Measurements from ENCODE around the gene SMAGP. TPM values are rescaled to one million over a fixed set of nuclear protein-coding genes. Genes with fewer than 3 reads are reported as not detected.
"Not testable (repeated sequence)": the region's sequence is repeated elsewhere in the genome, so short reads cannot be mapped to it uniquely, and the experiment has no call there.

Gene SMAGP
- total RNA-seq, 2 experiments from 2014 or later, result 0.96 to 1.4 TPM

GRCh38 chr12:51238037-51238509 is 32.1 kb downstream of the SMAGP start:
- ChIA-PET CTCF (interaction anchor here (1.1 to 2.9 kb wide), 7 partner anchors 15 to 113 kb away, joined by 3 to 11 read pairs (median 7); partner anchors contain the start of gene POU6F1), POLR2A (interaction anchor here (1.0 to 4.2 kb wide), 10 partner anchors 9 to 219 kb away, joined by 3 to 24 read pairs (median 5); partner anchors contain the start of genes CSRNP2 and POU6F1)
- TF ChIP-seq, protein P1, sequence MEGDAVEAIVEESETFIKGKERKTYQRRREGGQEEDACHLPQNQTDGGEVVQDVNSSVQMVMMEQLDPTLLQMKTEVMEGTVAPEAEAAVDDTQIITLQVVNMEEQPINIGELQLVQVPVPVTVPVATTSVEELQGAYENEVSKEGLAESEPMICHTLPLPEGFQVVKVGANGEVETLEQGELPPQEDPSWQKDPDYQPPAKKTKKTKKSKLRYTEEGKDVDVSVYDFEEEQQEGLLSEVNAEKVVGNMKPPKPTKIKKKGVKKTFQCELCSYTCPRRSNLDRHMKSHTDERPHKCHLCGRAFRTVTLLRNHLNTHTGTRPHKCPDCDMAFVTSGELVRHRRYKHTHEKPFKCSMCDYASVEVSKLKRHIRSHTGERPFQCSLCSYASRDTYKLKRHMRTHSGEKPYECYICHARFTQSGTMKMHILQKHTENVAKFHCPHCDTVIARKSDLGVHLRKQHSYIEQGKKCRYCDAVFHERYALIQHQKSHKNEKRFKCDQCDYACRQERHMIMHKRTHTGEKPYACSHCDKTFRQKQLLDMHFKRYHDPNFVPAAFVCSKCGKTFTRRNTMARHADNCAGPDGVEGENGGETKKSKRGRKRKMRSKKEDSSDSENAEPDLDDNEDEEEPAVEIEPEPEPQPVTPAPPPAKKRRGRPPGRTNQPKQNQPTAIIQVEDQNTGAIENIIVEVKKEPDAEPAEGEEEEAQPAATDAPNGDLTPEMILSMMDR (IDR thresholded peaks at IDR 0.05), result no peak
- H3K4me3 Mint-ChIP-seq, result peak overlapping the region; percentile 95
- no peaks in the 10 kb centered on the region for H3K27me3 Mint-ChIP-seq
- ATAC-seq, result peak; percentile 14
- H3K9me3 Mint-ChIP-seq, result no peaks in the 10 kb centered on the region
- intact Hi-C loops (cut with micrococcal nuclease), result no loop called here
- DNase-seq, result no peak
- H3K27ac Mint-ChIP-seq, result peak overlapping the region; percentile 100
- peaks cover 29% of the 10 kb centered on the region for H3K4me1 Mint-ChIP-seq (ENCODE audit: low read depth)
- peaks cover 34% of the 10 kb centered on the region for H3K36me3 Mint-ChIP-seq (ENCODE audit: low read depth)

- H3K4me3 Mint-ChIP-seq, result no peak overlapping the region
- intact Hi-C loops (cut with micrococcal nuclease), result no loop called here
- no peak overlapping the region for H3K27ac Mint-ChIP-seq
- DNase-seq, result no peak
- CTCF ChIA-PET, result interaction anchor here (1.5 kb wide), 1 partner anchor 18 kb away, joined by 7 read pairs; no protein-coding TSS in a partner anchor
- TF ChIP-seq, protein P1 (IDR thresholded peaks at IDR 0.05), result no peak
- H3K9me3 Mint-ChIP-seq, result no peaks in the 10 kb centered on the region
- no peaks in the 10 kb centered on the region for H3K27me3 Mint-ChIP-seq
- H3K4me1 Mint-ChIP-seq (ENCODE audit: low read depth), result peaks cover 3% of the 10 kb centered on the region
- peaks cover 2% of the 10 kb centered on the region for H3K36me3 Mint-ChIP-seq (ENCODE audit: low read depth)
- POLR2A ChIA-PET, result no interaction called here
- no peak for ATAC-seq
Measured at GRCh38 chr12:51234530-51234929, 35.7 kb downstream of the SMAGP start.

DNA sequence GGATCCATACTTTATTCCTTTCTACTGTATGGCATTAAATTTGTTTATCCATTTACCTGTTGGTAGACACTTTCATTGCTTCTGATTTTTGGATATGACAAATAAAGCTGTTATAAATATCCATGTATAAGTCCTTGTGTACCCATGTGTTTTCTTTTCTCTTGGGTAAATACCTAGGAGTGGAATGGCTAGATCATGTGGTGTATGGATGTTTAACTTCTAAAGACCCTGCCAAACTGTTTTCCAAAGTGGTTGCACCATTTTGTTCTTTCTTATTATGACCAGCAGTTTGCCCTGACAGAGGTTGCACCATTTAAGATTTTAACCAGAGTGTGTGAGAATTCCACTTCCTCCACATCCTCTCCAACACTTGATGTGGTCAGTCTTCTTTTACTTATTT is 37.6 kb downstream of the SMAGP start:
- H3K27ac Mint-ChIP-seq, result no peak overlapping the region
- no peaks in the 10 kb centered on the region for H3K4me1 Mint-ChIP-seq (ENCODE audit: low read depth)
- H3K9me3 Mint-ChIP-seq, result no peaks in the 10 kb centered on the region
- intact Hi-C loops (cut with micrococcal nuclease), result no loop called here
- H3K4me3 Mint-ChIP-seq, result no peak overlapping the region
- H3K27me3 Mint-ChIP-seq, result no peaks in the 10 kb centered on the region
- TF ChIP-seq, protein P1 (IDR thresholded peaks at IDR 0.05), result no peak
- H3K36me3 Mint-ChIP-seq (ENCODE audit: low read depth), result no peaks in the 10 kb centered on the region
- ChIA-PET POLR2A (interaction anchor here (0.9 kb wide), 1 partner anchor 14 kb away, joined by 3 read pairs; no protein-coding TSS in a partner anchor), CTCF (no interaction called here)
- DNase-seq (no peak), ATAC-seq (no peak)

DNA sequence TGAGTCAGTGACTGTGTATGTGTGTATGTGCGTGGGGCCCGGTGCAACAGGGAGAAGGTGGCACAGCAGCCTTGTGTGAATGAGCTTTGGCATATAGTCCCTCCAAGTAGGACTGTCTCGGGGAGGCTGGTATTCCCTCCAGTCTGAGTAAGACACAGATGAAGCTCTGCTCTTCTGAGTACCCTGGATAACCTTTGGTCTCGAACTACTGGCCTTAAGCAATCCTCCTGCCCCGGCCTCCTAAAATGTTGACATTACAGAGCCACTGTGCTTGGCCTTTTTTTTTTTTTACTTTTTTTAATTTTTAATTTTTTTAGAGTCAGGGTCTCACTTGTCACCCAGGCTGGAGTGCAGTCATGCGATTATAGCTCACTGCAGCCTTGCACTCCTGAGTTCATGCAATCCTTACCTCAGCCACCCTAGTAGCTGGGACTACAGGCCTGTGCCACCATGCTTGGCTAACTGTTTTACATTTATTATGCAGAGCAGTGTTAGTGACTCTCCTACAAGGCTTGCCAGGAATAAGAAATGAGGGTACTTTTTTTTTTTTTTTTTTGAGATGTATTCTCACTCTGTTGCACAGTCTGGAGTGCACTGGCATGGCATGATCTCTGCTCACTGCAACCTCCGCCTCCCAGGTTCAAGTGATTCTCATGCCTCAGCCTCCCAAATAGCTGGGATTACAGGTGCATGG is 41.0 kb downstream of the SMAGP start:
- Mint-ChIP-seq H3K4me1 (ENCODE audit: low read depth) (no peaks in the 10 kb centered on the region), H3K36me3 (ENCODE audit: low read depth) (no peaks in the 10 kb centered on the region), H3K27ac (no peak overlapping the region), H3K9me3 (no peaks in the 10 kb centered on the region), H3K4me3 (no peak overlapping the region), H3K27me3 (no peaks in the 10 kb centered on the region)
- DNase-seq (no peak), ATAC-seq (no peak)
- POLR2A ChIA-PET, result interaction anchor here (0.7 to 2.5 kb wide), 4 partner anchors 9 to 144 kb away, joined by 3 to 9 read pairs (median 4); partner anchors contain the start of genes DAZAP2 and POU6F1
- intact Hi-C loops (cut with micrococcal nuclease), result no loop called here
- CTCF ChIA-PET, result interaction anchor here (0.6 to 2.2 kb wide), 3 partner anchors 33 to 112 kb away, joined by 3 to 10 read pairs (median 3); no protein-coding TSS in a partner anchor
- TF ChIP-seq, protein P1 (IDR thresholded peaks at IDR 0.05), result no peak

- TF ChIP-seq, protein P1 (IDR thresholded peaks at IDR 0.05), result no peak
- Mint-ChIP-seq H3K27me3 (no peaks in the 10 kb centered on the region), H3K4me3 (no peak overlapping the region), H3K9me3 (no peaks in the 10 kb centered on the region), H3K4me1 (ENCODE audit: low read depth) (no peaks in the 10 kb centered on the region), H3K36me3 (ENCODE audit: low read depth) (no peaks in the 10 kb centered on the region), H3K27ac (no peak overlapping the region)
- intact Hi-C loops (cut with micrococcal nuclease), result no loop called here
- DNase-seq, result no peak
- no peak for ATAC-seq
- CTCF ChIA-PET, result no interaction called here
- POLR2A ChIA-PET, result interaction anchor here (3.4 kb wide), 1 partner anchor 10 kb away, joined by 15 read pairs; the partner anchor contains the start of gene DAZAP2
Measured at GRCh38 chr12:51227962-51228361, 42.3 kb downstream of the SMAGP start.

DNA sequence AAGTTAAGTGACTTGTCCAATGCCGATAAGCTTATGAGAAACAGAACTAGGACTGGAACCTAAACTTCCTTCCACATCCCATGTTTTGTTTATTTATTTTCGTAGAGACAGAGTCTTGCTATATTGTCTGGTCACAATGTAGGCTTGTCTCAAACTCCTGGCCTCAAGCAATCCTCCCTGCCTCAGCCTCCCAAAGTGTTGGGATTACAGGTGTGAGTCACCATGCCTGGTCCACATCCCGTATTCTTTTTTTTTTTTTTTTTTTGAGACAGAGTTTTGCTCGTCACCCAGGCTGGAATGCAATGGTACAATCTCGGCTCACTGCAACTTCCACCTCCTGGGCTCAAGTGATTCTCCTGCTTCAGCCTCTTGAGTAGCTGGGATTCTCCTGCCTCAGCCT is 43.1 kb downstream of the SMAGP start:
- H3K4me3 Mint-ChIP-seq; DNase-seq; H3K4me1 Mint-ChIP-seq (ENCODE audit: low read depth); H3K27me3 Mint-ChIP-seq; intact Hi-C loops (cut with micrococcal nuclease); H3K36me3 Mint-ChIP-seq (ENCODE audit: low read depth); H3K27ac Mint-ChIP-seq; H3K9me3 Mint-ChIP-seq; ATAC-seq: not testable (repeated sequence)
- ChIA-PET CTCF (interaction anchor here (1.2 kb wide), 1 partner anchor 114 kb away, joined by 3 read pairs; no protein-coding TSS in a partner anchor), POLR2A (interaction anchor here (1.6 to 3.4 kb wide), 2 partner anchors 9 to 11 kb away, joined by 6 to 15 read pairs; partner anchors contain the start of genes DAZAP2 and POU6F1)
